Thymus (tissue), 11 donors: Measurements from ENCODE around the gene SEC31A. TPM values are rescaled to one million over a fixed set of nuclear protein-coding genes. Genes with fewer than 3 reads are reported as not detected.

ENCODE experiments used
- DNase-seq, 9 donors: peaks; one replicate each; pipeline ENCODE4 v3.0.0-alpha.2; 2013; ENCODE audit warnings: low spot score in 9 of 9, low read depth in 6 of 9, missing footprints in 1 of 9
- H3K27ac ChIP-seq, 2 donors: one replicate each; pipeline ENCODE4 v1.5.1; 2013; ENCODE audit warnings: control low read depth in 1 of 2, low read depth in 1 of 2, low read length in 1 of 2, mild to moderate bottlenecking in 1 of 2, moderate library complexity in 1 of 2
- H3K27me3 ChIP-seq, 2 donors: one replicate each; pipeline ENCODE4 v1.5.1; 2013; ENCODE audit warnings: low read length in 1 of 2; ENCODE audit not compliant: control insufficient read depth in 2 of 2, insufficient read depth in 1 of 2
- H3K36me3 ChIP-seq, 2 donors: one replicate each; pipeline ENCODE4 v1.5.1; 2013; ENCODE audit warnings: low read length in 1 of 2, mild to moderate bottlenecking in 1 of 2, moderate library complexity in 1 of 2; ENCODE audit not compliant: control insufficient read depth in 2 of 2, insufficient read depth in 2 of 2
- H3K4me1 ChIP-seq, 2 donors: one replicate each; pipeline ENCODE4 v1.5.1; 2013; ENCODE audit warnings: low read length in 2 of 2; ENCODE audit not compliant: control insufficient read depth in 2 of 2, insufficient read depth in 2 of 2
- H3K4me3 ChIP-seq, 2 donors: one replicate each; pipeline ENCODE4 v1.5.1; 2013; ENCODE audit warnings: low read length in 2 of 2, control low read depth in 1 of 2, mild to moderate bottlenecking in 1 of 2
- H3K9me3 ChIP-seq, 2 donors: one replicate each; pipeline ENCODE4 v1.5.1; 2013; ENCODE audit warnings: low read length in 1 of 2, mild to moderate bottlenecking in 1 of 2; ENCODE audit not compliant: control insufficient read depth in 2 of 2, insufficient read depth in 1 of 2
- WGBS: extraction: QIAGEN DNeasy Blood & Tissue Kit; methylation state at CpG from one replicate; pipeline ENCODE4 v1.1.7; 2013; 5-methylcytosine and 5-hydroxymethylcytosine counted together
- polyA plus RNA-seq: library from polyadenylated mRNA; stranded (reverse); fragments of 200-250 nt; gene quantifications from one replicate; pipeline ENCODE4 v1.2.3, GENCODE V29; 2013
- total RNA-seq: library from RNA; stranded (reverse); fragments of 120-200 nt; gene quantifications from one replicate; pipeline ENCODE4 v1.2.4, GENCODE V29; 2013
- donor health status: healthy.

Gene SEC31A
- total and polyA plus RNA-seq, 2 donors = 54.5 to 116 TPM

GRCh38 chr4:82900066-82900410 lies 9.1 kb upstream of the SEC31A start:
- Histone ChIP-seq H3K4me3 (peak overlapping the region; percentile 72 to 80), H3K4me1 (peaks cover 0 to 11% of the 10 kb centered on the region in 2 donors), H3K27ac (peak overlapping the region; percentile 88 to 98), H3K27me3 (no peaks in the 10 kb centered on the region), H3K9me3 (no peaks in the 10 kb centered on the region), H3K36me3 (peaks cover 0 to 12% of the 10 kb centered on the region in 2 donors)
- whole genome bisulfite sequencing = under 1% methylated on average over 14 of the region's 14 CpGs
- DNase-seq = peak in 1 of 9 donors; percentile 38

- H3K9me3 ChIP-seq = no peaks in the 10 kb centered on the region
- H3K4me1 ChIP-seq = peaks cover 0 to 11% of the 10 kb centered on the region in 2 donors
- H3K36me3 ChIP-seq = peaks cover 0 to 16% of the 10 kb centered on the region in 2 donors
- no peaks in the 10 kb centered on the region for H3K27me3 ChIP-seq
- WGBS = 1% methylated on average over 4 of the region's 4 CpGs
- peak overlapping the region; percentile 88 to 98 for H3K27ac ChIP-seq
- H3K4me3 ChIP-seq = peak overlapping the region; percentile 72 to 80
- peak in 2 of 9 donors; percentile 5 to 22 for DNase-seq
Observed at GRCh38 chr4:82899374-82900065, 8.6 kb upstream of the SEC31A start.

GRCh38 chr4:82898322-82899243 lies 7.6 kb upstream of the SEC31A start:
- DNase-seq = peak in 2 of 9 donors; percentile 14 to 34
- Histone ChIP-seq H3K4me3 (peak overlapping the region; percentile 72 to 80), H3K4me1 (peaks cover 0 to 11% of the 10 kb centered on the region in 2 donors)

GRCh38 chr4:82896755-82897154 lies 5.8 kb upstream of the SEC31A start:
- Histone ChIP-seq H3K27me3 (no peaks in the 10 kb centered on the region), H3K9me3 (no peaks in the 10 kb centered on the region), H3K36me3 (peaks cover 6 to 28% of the 10 kb centered on the region in 2 donors), H3K27ac (no peak overlapping the region), H3K4me3 (no peak overlapping the region), H3K4me1 (peaks cover 0 to 5% of the 10 kb centered on the region in 2 donors)
- WGBS = 98% methylated on average over 1 of the region's 1 CpG
- no peak for DNase-seq

More at GRCh38 chr4:82898322-82899243, 7.6 kb upstream of the SEC31A start:
- Histone ChIP-seq H3K9me3 (no peaks in the 10 kb centered on the region), H3K36me3 (peaks cover 6 to 25% of the 10 kb centered on the region in 2 donors), H3K27me3 (no peaks in the 10 kb centered on the region), H3K27ac (peak overlapping the region in 1 of 2 donors; percentile 98)
- WGBS = 59% methylated on average over 7 of the region's 7 CpGs

GRCh38 chr4:82893942-82894341 lies 3.0 kb upstream of the SEC31A start:
- DNase-seq = no peak
- no peak overlapping the region for H3K27ac ChIP-seq
- no peak overlapping the region for H3K4me3 ChIP-seq
- peaks cover 2 to 5% of the 10 kb centered on the region in 2 donors for H3K4me1 ChIP-seq
- no peaks in the 10 kb centered on the region for H3K9me3 ChIP-seq
- H3K27me3 ChIP-seq = no peaks in the 10 kb centered on the region
- H3K36me3 ChIP-seq = peaks cover 6 to 28% of the 10 kb centered on the region in 2 donors
- 98% methylated on average over 3 of the region's 3 CpGs for WGBS

- H3K9me3 ChIP-seq = no peaks in the 10 kb centered on the region
- H3K36me3 ChIP-seq = peaks cover 6 to 27% of the 10 kb centered on the region in 2 donors
- 99% methylated on average over 1 of the region's 1 CpG for WGBS
- H3K27ac ChIP-seq = no peak overlapping the region
- peaks cover under 1 to 2% of the 10 kb centered on the region in 2 donors for H3K4me1 ChIP-seq
- no peaks in the 10 kb centered on the region for H3K27me3 ChIP-seq
- H3K4me3 ChIP-seq = no peak overlapping the region
- no peak for DNase-seq
Observed at GRCh38 chr4:82892467-82892802, 1.5 kb upstream of the SEC31A start.

- no peak for DNase-seq
- H3K27ac ChIP-seq = peak overlapping the region; percentile 83 to 94
- peak overlapping the region; percentile 88 to 91 for H3K4me3 ChIP-seq
- peaks cover 6 to 22% of the 10 kb centered on the region in 2 donors for H3K36me3 ChIP-seq
- H3K27me3 ChIP-seq = no peaks in the 10 kb centered on the region
- WGBS = 54% methylated on average over 7 of the region's 7 CpGs
- H3K4me1 ChIP-seq = peaks cover 0 to 2% of the 10 kb centered on the region in 2 donors
- H3K9me3 ChIP-seq = no peaks in the 10 kb centered on the region
Observed at GRCh38 chr4:82891707-82892466, 934 bp upstream of the SEC31A start.

- no peaks in the 10 kb centered on the region for H3K9me3 ChIP-seq
- peaks cover 6 to 20% of the 10 kb centered on the region in 2 donors for H3K36me3 ChIP-seq
- no peak for DNase-seq
- peak overlapping the region; percentile 88 to 91 for H3K4me3 ChIP-seq
- peak overlapping the region; percentile 94 to 98 for H3K27ac ChIP-seq
- peaks cover 0 to 2% of the 10 kb centered on the region in 2 donors for H3K4me1 ChIP-seq
- no peaks in the 10 kb centered on the region for H3K27me3 ChIP-seq
- WGBS = under 1% methylated on average over 16 of the region's 16 CpGs
Observed at GRCh38 chr4:82890528-82890900, 439 bp downstream of the SEC31A start.
